ENCODE results near the gene MAFF. TPM values are rescaled to one million over a fixed set of nuclear protein-coding genes. Genes with fewer than 3 reads are reported as not detected.
A peak's percentile ranks its signal among the peaks of the same experiment; 100 is the strongest.

MAFF gene
- total RNA-seq, 2 experiments from 2014 or later = 2.7 to 2.8 TPM

DNA sequence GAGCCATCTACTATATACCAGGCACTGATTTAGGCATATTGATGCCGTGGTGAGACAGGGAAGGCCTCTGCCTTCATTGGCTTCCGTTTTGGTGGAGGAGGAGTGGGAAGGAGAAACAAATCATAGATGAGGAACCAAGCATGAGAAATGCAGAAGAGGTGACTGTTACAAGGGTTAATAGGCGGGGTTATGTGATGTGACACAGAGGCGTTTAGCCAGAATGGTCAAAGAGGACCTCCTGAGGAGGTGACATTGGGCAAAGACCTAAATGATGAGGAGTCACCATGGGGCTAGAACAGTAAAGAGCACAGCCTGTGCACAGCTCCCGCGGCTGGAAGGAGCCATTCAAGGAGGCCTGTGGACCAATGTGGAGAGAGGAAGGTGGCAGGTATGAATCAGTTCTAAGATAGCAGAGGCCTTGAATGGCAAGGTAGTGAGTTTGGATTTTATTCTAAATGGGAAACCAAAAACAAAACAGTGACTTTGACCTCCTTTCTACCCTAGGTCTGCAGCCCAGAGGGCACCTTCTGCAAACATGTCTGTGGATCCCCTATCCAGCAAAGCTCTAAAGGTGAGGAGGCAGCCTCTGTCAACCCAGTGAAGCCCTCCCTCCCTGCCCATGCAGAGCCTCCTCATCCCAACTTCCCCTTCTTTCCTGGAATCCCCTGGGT lies 11.7 kb downstream of the MAFF start:
- H3K9me3 Mint-ChIP-seq = no peaks in the 10 kb centered on the region
- no peak overlapping the region for H3K4me3 Mint-ChIP-seq

GRCh38 chr22:38213990-38214301 lies 12.2 kb downstream of the MAFF start:
- Mint-ChIP-seq H3K27me3 (ENCODE audit: low read depth) (no peaks in the 10 kb centered on the region), H3K4me1 (ENCODE audit: low read depth) (peaks cover 22% of the 10 kb centered on the region), H3K27ac (no peak overlapping the region), H3K36me3 (ENCODE audit: low read depth) (no peaks in the 10 kb centered on the region), H3K9me3 (no peaks in the 10 kb centered on the region), H3K4me3 (no peak overlapping the region)
- no peak for DNase-seq
- intact Hi-C loops (cut with micrococcal nuclease) = no loop called here
- CTCF ChIA-PET = interaction anchor here (1.4 kb wide), 1 partner anchor 99 kb away, joined by 3 read pairs; no protein-coding TSS in a partner anchor

More for the DNA sequence above, 11.7 kb downstream of the MAFF start:
- no peak for DNase-seq
- Mint-ChIP-seq H3K36me3 (ENCODE audit: low read depth) (no peaks in the 10 kb centered on the region), H3K27ac (no peak overlapping the region), H3K27me3 (ENCODE audit: low read depth) (no peaks in the 10 kb centered on the region), H3K4me1 (ENCODE audit: low read depth) (peaks cover 20% of the 10 kb centered on the region)
- intact Hi-C loops (cut with micrococcal nuclease) = no loop called here
- CTCF ChIA-PET = no interaction called here

DNA sequence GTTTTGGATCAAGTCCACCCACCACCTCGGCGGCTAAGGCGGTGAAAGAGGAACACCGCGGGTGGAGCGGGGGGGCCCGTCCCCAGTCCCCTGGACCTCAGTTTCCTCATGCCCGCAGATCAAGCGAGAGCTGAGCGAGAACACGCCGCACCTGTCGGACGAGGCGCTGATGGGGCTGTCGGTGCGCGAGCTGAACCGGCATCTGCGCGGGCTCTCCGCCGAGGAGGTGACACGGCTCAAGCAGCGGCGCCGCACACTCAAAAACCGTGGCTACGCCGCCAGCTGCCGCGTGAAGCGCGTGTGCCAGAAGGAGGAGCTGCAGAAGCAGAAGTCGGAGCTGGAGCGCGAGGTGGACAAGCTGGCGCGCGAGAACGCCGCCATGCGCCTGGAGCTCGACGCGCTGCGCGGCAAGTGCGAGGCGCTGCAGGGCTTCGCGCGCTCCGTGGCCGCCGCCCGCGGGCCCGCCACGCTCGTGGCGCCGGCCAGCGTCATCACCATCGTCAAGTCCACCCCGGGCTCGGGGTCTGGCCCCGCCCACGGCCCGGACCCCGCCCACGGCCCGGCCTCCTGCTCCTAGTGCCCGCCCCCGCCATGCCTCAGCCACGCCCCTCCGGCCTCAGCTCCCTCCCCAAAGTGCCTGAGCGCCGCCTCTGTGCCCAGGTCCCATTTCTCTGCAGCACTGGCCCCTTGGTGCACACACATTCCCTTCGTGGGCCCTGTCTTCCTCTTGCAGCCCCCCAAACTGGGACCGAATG lies 12.7 kb downstream of the MAFF start:
- intact Hi-C loops (cut with micrococcal nuclease) = no loop called here
- Mint-ChIP-seq H3K27me3 (ENCODE audit: low read depth) (no peaks in the 10 kb centered on the region), H3K27ac (no peak overlapping the region), H3K4me3 (peak overlapping the region; percentile 12), H3K36me3 (ENCODE audit: low read depth) (no peaks in the 10 kb centered on the region), H3K4me1 (ENCODE audit: low read depth) (peaks cover 26% of the 10 kb centered on the region), H3K9me3 (no peaks in the 10 kb centered on the region)
- CTCF ChIA-PET = interaction anchor here (0.7 to 1.4 kb wide), 2 partner anchors 31 to 100 kb away, joined by 3 read pairs; no protein-coding TSS in a partner anchor
- DNase-seq = peak; percentile 65

GRCh38 chr22:38215156-38216038 lies 13.6 kb downstream of the MAFF start:
- CTCF ChIA-PET = interaction anchor here (1.0 to 1.4 kb wide), 2 partner anchors 101 to 103 kb away, joined by 3 read pairs; no protein-coding TSS in a partner anchor
- no peaks in the 10 kb centered on the region for H3K36me3 Mint-ChIP-seq (ENCODE audit: low read depth)
- intact Hi-C loops (cut with micrococcal nuclease) = no loop called here
- H3K4me1 Mint-ChIP-seq (ENCODE audit: low read depth) = peaks cover 23% of the 10 kb centered on the region
- no peaks in the 10 kb centered on the region for H3K27me3 Mint-ChIP-seq (ENCODE audit: low read depth)
- no peaks in the 10 kb centered on the region for H3K9me3 Mint-ChIP-seq
- H3K27ac Mint-ChIP-seq = no peak overlapping the region
- no peak overlapping the region for H3K4me3 Mint-ChIP-seq
- no peak for DNase-seq

DNA sequence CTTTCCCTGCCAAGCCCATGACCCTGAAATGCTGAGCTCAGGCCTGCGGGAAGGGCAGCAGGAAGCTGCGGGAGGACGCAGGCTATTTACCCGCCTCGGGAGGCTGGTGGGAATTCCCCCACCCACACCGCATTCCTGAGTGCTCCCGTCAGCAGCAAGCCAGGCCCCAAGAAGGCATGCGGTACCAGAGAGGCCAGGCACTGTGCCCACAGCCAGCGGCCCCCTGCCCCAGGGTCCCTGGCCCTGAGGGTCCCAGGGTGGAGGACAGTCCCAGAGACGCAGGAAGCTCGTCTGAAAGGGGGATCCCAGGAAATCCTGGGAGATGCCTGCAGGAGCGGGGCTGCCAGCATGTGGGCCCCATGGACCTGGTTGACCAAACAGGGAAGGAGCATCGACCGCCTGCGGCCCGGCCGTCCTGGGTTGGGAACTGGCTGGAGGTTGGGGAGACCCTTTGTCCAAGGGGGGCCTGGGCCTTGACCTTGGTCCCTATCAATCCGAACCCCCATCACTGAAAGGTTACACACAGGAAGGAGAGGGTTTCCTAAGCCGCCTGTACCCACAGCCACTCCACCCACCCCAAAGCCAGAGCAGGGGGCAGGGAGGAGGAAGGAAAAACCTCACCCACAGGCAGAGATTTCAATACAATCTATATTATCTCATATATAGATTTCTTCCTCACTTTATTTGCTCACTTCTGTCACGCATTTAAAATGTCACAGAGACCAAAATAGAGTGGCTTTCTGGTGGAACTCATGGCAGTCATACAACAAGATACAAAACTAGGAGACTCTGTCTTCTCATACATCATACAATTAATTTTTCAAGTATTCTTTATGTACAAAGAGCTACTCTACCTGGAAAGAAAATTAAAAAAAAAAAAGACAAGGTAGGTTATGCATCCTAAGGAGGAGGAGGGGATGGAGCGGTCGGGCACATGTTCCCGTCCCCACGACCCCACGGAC lies 17.1 kb downstream of the MAFF start:
- Mint-ChIP-seq H3K9me3 (no peaks in the 10 kb centered on the region), H3K36me3 (ENCODE audit: low read depth) (no peaks in the 10 kb centered on the region), H3K4me1 (ENCODE audit: low read depth) (peaks cover 16% of the 10 kb centered on the region), H3K27ac (peak overlapping the region; percentile 27), H3K27me3 (ENCODE audit: low read depth) (no peaks in the 10 kb centered on the region), H3K4me3 (no peak overlapping the region)
- peak; percentile 52 for DNase-seq
- CTCF ChIA-PET = interaction anchor here (0.7 kb wide), 1 partner anchor 134 kb away, joined by 4 read pairs; no protein-coding TSS in a partner anchor
- intact Hi-C loops (cut with micrococcal nuclease) = no loop called here

- Mint-ChIP-seq H3K27me3 (ENCODE audit: low read depth) (no peaks in the 10 kb centered on the region), H3K27ac (no peak overlapping the region), H3K9me3 (no peaks in the 10 kb centered on the region), H3K36me3 (ENCODE audit: low read depth) (no peaks in the 10 kb centered on the region), H3K4me3 (no peak overlapping the region), H3K4me1 (ENCODE audit: low read depth) (peaks cover 15% of the 10 kb centered on the region)
- CTCF ChIA-PET = interaction anchor here (0.7 kb wide), 1 partner anchor 133 kb away, joined by 4 read pairs; no protein-coding TSS in a partner anchor
- DNase-seq = no peak
- intact Hi-C loops (cut with micrococcal nuclease) = no loop called here
These were observed 17.8 kb downstream of the MAFF start for GRCh38 chr22:38219632-38220031.

- no peak for DNase-seq
- no peaks in the 10 kb centered on the region for H3K9me3 Mint-ChIP-seq
- H3K4me1 Mint-ChIP-seq (ENCODE audit: low read depth) = peaks cover 10% of the 10 kb centered on the region
- no peak overlapping the region for H3K27ac Mint-ChIP-seq
- H3K4me3 Mint-ChIP-seq = no peak overlapping the region
- CTCF ChIA-PET = interaction anchor here (0.6 kb wide), 1 partner anchor 47 kb away, joined by 4 read pairs; no protein-coding TSS in a partner anchor
- intact Hi-C loops (cut with micrococcal nuclease) = no loop called here
- no peaks in the 10 kb centered on the region for H3K36me3 Mint-ChIP-seq (ENCODE audit: low read depth)
- H3K27me3 Mint-ChIP-seq (ENCODE audit: low read depth) = no peaks in the 10 kb centered on the region
These were observed 18.4 kb downstream of the MAFF start for GRCh38 chr22:38220163-38220562.

DNA sequence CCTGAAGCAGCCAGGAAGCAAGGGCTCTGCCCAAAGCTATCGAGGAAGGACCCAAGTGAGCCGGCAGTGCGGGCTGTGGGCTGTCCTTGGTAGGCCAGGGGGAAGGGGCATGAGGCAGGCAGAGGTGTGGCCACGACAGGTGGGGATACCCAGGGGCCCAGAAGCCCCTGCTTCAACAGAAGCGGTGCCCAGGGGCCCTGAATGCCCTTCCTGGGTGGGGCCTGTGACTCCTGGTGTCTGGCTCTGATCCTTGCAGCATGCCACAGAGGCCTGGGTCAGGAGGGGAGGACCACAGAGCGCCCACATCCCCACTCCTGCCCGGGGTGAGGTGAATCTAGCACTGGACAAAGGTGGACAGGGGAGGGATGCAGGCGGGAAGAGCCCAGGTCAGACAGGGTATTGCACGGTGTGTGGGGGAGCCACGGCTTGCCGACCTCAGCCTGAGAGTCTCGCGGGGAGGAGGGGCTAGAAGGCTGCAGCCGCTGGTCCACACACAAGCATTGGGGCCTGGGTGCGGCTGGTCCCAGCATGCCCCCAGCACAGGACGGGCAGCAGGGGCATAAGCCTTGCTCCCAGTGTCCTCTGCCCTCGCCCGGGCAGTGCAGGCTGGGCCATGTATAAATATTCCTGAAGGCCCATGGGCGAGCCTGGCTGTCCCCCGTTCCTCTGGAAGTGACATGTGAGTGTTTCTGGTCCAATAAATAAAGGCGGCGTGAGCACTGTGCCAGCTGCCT lies 19.0 kb downstream of the MAFF start:
- Mint-ChIP-seq H3K9me3 (no peaks in the 10 kb centered on the region), H3K27ac (no peak overlapping the region), H3K4me3 (no peak overlapping the region), H3K4me1 (ENCODE audit: low read depth) (peaks cover 10% of the 10 kb centered on the region), H3K36me3 (ENCODE audit: low read depth) (no peaks in the 10 kb centered on the region), H3K27me3 (ENCODE audit: low read depth) (no peaks in the 10 kb centered on the region)
- CTCF ChIA-PET = interaction anchor here (0.6 kb wide), 1 partner anchor 47 kb away, joined by 4 read pairs; no protein-coding TSS in a partner anchor
- DNase-seq = no peak
- intact Hi-C loops (cut with micrococcal nuclease) = no loop called here

GRCh38 chr22:38221407-38221806 lies 19.6 kb downstream of the MAFF start:
- no peak for DNase-seq
- no peaks in the 10 kb centered on the region for H3K27me3 Mint-ChIP-seq (ENCODE audit: low read depth)
- no peaks in the 10 kb centered on the region for H3K36me3 Mint-ChIP-seq (ENCODE audit: low read depth)
- H3K4me1 Mint-ChIP-seq (ENCODE audit: low read depth) = peaks cover 10% of the 10 kb centered on the region
- no peak overlapping the region for H3K4me3 Mint-ChIP-seq
- no peaks in the 10 kb centered on the region for H3K9me3 Mint-ChIP-seq
- H3K27ac Mint-ChIP-seq = no peak overlapping the region
- CTCF ChIA-PET = no interaction called here
- intact Hi-C loops (cut with micrococcal nuclease) = no loop called here

DNA sequence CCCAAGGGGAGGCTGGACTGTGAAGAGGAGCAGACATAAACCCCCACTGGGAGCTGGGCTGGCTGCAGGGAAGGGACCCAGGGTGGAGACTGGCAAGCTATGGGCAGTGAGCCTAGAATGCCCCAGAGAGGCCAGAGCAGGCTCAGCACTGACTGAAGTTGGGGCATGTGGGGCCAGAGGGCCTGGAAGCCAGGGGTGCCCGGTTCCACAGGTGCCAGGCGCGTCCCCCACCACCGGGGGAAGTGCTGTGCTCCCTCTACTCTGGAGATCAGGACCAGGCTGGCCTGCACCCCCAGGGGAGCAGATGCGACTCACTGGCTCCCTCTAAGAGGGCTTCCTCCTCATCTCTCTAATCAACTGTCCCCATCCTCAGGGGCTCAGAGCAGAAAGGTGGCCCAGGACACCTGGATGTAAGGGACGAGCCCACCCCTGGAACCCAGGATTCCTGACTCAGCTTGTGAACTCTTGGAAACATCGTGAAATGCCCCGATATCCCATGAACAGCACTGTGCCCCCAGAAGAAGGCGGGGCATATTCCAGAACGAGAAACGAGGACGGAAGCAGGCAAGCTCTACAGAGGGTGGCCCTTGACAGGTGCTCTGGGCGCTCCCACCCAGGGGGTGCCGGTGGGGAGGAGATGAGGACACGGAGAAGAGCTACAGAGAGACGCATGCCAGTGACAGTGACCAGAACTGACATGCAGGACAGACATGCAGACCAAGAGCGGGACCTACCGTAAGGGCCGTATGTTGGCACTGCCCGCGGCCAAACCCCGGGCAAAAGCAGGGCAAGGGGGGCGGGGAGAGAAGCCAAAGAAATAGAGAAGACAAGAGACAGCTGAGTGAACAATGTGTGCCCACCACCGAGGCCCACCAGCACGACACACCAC lies 20.4 kb downstream of the MAFF start:
- H3K27me3 Mint-ChIP-seq (ENCODE audit: low read depth) = no peaks in the 10 kb centered on the region
- no peak overlapping the region for H3K4me3 Mint-ChIP-seq
- CTCF ChIA-PET = interaction anchor here (0.7 kb wide), 1 partner anchor 170 kb away, joined by 3 read pairs; no protein-coding TSS in a partner anchor
- no peak for DNase-seq
- H3K27ac Mint-ChIP-seq = no peak overlapping the region
- peaks cover 10% of the 10 kb centered on the region for H3K4me1 Mint-ChIP-seq (ENCODE audit: low read depth)
- no peaks in the 10 kb centered on the region for H3K36me3 Mint-ChIP-seq (ENCODE audit: low read depth)
- H3K9me3 Mint-ChIP-seq = no peaks in the 10 kb centered on the region
- intact Hi-C loops (cut with micrococcal nuclease) = no loop called here
